ENCODE results near the gene UCK2. TPM values are rescaled to one million over a fixed set of nuclear protein-coding genes. Genes with fewer than 3 reads are reported as not detected.
A peak's percentile ranks its signal among the peaks of the same experiment; 100 is the strongest.
"Not testable (repeated sequence)": the region's sequence is repeated elsewhere in the genome, so short reads cannot be mapped to it uniquely, and the experiment has no call there.

Gene UCK2
- total RNA-seq (under 1 TPM; 0.67 to 0.71 TPM), total RNA-seq (1.1 to 142 (median 6.5) reads per million in 172 experiments)
- 4.2 TPM for polyA plus RNA-seq (2013, experiment 1 of 2)
- 3.6 TPM for polyA plus RNA-seq (2013, experiment 2 of 2)

- H3K4me3 ChIP-seq (ENCODE audit: low read length) = peak within 1 kb of the TSS; percentile 69
- H3K27ac Mint-ChIP-seq = peak within 1 kb of the TSS; percentile 31
- H3K27ac ChIP-seq (ENCODE audit: low read depth in 1 of 2, low read length in 2 of 2) = no peak within 1 kb of the TSS
- H3K9me3 Mint-ChIP-seq = no peaks in the 10 kb centered on the region
- no peaks in the 10 kb centered on the region for H3K36me3 ChIP-seq (ENCODE audit: insufficient read depth, low read length)
- no peaks in the 10 kb centered on the region for H3K9me3 ChIP-seq (ENCODE audit: control insufficient read depth in 1 of 2, insufficient read depth in 1 of 2, low read length in 2 of 2)
- ATAC-seq (ENCODE audit: poor library complexity) (peak; percentile 78), DNase-seq (peak; percentile 11 to 75 (median 24))
- POLR2A ChIA-PET = interaction anchor here (0.6 to 1.7 kb wide), 4 partner anchors 44 to 256 kb away, joined by 3 to 8 read pairs (median 4); partner anchors contain the start of genes ALDH9A1 and TMCO1
- peaks cover 23% of the 10 kb centered on the region for H3K4me1 Mint-ChIP-seq (ENCODE audit: low read depth)
- no peaks in the 10 kb centered on the region for H3K27me3 ChIP-seq (ENCODE audit: control insufficient read depth in 1 of 2, insufficient read depth in 2 of 2, low read length in 2 of 2)
- H3K36me3 Mint-ChIP-seq (ENCODE audit: low read depth) = peaks cover 7% of the 10 kb centered on the region
- TF ChIP-seq CTCF (IDR thresholded peaks at IDR 0.05) = no peak
- CTCF ChIA-PET = no interaction called here
- H3K27me3 Mint-ChIP-seq = peaks cover 4% of the 10 kb centered on the region
- peak within 1 kb of the TSS; percentile 91 for H3K4me3 Mint-ChIP-seq
- peaks cover 16% of the 10 kb centered on the region for H3K4me1 ChIP-seq (ENCODE audit: insufficient read depth, low read length)
- intact Hi-C loops (cut with DNase I, micrococcal nuclease) = loop anchor here (5.0 kb wide), 2 partner anchors 60 to 130 kb away; partner anchors contain the start of genes TMCO1 (in 2 of the 2) and ALDH9A1 (in 1 of the 2)
Observed at GRCh38 chr1:165827268-165828102, at the start of gene UCK2. UCK2 (plus strand) TSS chr1:165827614; CDS start chr1:165827834, 220 bp downstream.

GRCh38 chr1:165778197-165778596, 49.2 kb upstream of the UCK2 start:
- H3K27me3 Mint-ChIP-seq; CTCF ChIA-PET; H3K9me3 ChIP-seq (ENCODE audit: control insufficient read depth in 1 of 2, insufficient read depth in 1 of 2, low read length in 2 of 2); H3K9me3 Mint-ChIP-seq; H3K27me3 ChIP-seq (ENCODE audit: control insufficient read depth in 1 of 2, insufficient read depth in 2 of 2, low read length in 2 of 2); H3K4me1 ChIP-seq (ENCODE audit: insufficient read depth, low read length); H3K27ac Mint-ChIP-seq; ATAC-seq (ENCODE audit: poor library complexity); DNase-seq; POLR2A ChIA-PET; intact Hi-C loops (cut with DNase I, micrococcal nuclease); H3K4me3 ChIP-seq (ENCODE audit: low read length); H3K36me3 ChIP-seq (ENCODE audit: insufficient read depth, low read length); H3K4me1 Mint-ChIP-seq (ENCODE audit: low read depth); H3K27ac ChIP-seq (ENCODE audit: low read depth in 1 of 2, low read length in 2 of 2); H3K4me3 Mint-ChIP-seq: not testable (repeated sequence)
- H3K36me3 Mint-ChIP-seq (ENCODE audit: low read depth) = peaks cover 14% of the 10 kb centered on the region

GRCh38 chr1:165783519-165783918, 43.9 kb upstream of the UCK2 start:
- H3K27ac ChIP-seq (ENCODE audit: low read depth in 1 of 2, low read length in 2 of 2); H3K4me3 ChIP-seq (ENCODE audit: low read length); H3K27ac Mint-ChIP-seq; H3K9me3 Mint-ChIP-seq; ATAC-seq (ENCODE audit: poor library complexity); intact Hi-C loops (cut with DNase I, micrococcal nuclease); H3K36me3 ChIP-seq (ENCODE audit: insufficient read depth, low read length); H3K27me3 ChIP-seq (ENCODE audit: control insufficient read depth in 1 of 2, insufficient read depth in 2 of 2, low read length in 2 of 2); DNase-seq; H3K36me3 Mint-ChIP-seq (ENCODE audit: low read depth); H3K27me3 Mint-ChIP-seq; H3K9me3 ChIP-seq (ENCODE audit: control insufficient read depth in 1 of 2, insufficient read depth in 1 of 2, low read length in 2 of 2); H3K4me3 Mint-ChIP-seq; POLR2A ChIA-PET; H3K4me1 ChIP-seq (ENCODE audit: insufficient read depth, low read length); H3K4me1 Mint-ChIP-seq (ENCODE audit: low read depth); CTCF ChIA-PET: not testable (repeated sequence)

GRCh38 chr1:165787741-165788140, 39.7 kb upstream of the UCK2 start:
- Histone ChIP-seq H3K4me3 (ENCODE audit: low read length) (no peak overlapping the region), H3K4me1 (ENCODE audit: insufficient read depth, low read length) (no peaks in the 10 kb centered on the region), H3K27ac (ENCODE audit: low read depth in 1 of 2, low read length in 2 of 2) (no peak overlapping the region), H3K27me3 (ENCODE audit: control insufficient read depth in 1 of 2, insufficient read depth in 2 of 2, low read length in 2 of 2) (peaks cover 0 to 2% of the 10 kb centered on the region in 2 experiments), H3K36me3 (ENCODE audit: insufficient read depth, low read length) (no peaks in the 10 kb centered on the region), H3K9me3 (ENCODE audit: control insufficient read depth in 1 of 2, insufficient read depth in 1 of 2, low read length in 2 of 2) (peaks cover 0 to 4% of the 10 kb centered on the region in 2 experiments)
- Mint-ChIP-seq H3K4me3 (no peak overlapping the region), H3K9me3 (no peaks in the 10 kb centered on the region), H3K27me3 (peaks cover 5% of the 10 kb centered on the region), H3K36me3 (ENCODE audit: low read depth) (no peaks in the 10 kb centered on the region), H3K4me1 (ENCODE audit: low read depth) (no peaks in the 10 kb centered on the region), H3K27ac (no peak overlapping the region)
- DNase-seq (no peak), ATAC-seq (ENCODE audit: poor library complexity) (no peak)
- ChIA-PET CTCF (no interaction called here), POLR2A (no interaction called here)
- intact Hi-C loops (cut with DNase I, micrococcal nuclease) = no loop called here
- TF ChIP-seq CTCF (IDR thresholded peaks at IDR 0.05) = no peak

Measured in CD4-positive, alpha-beta T cell (primary cell).